ENCODE data around the gene SOBP.
"Not testable (repeated sequence)": the region's sequence is repeated elsewhere in the genome, so short reads cannot be mapped to it uniquely, and the experiment has no call there.

Gene SOBP

GRCh38 chr6:107550241-107550840 is 60.4 kb downstream of the SOBP start:
- TF ChIP-seq CTCF (IDR thresholded peaks at IDR 0.05; ENCODE audit: insufficient read depth, low read depth, low read length, missing control alignments): no peak
- no peak overlapping the region for H3K4me3 ChIP-seq (ENCODE audit: low read depth, low read length)
- DNase-seq (ENCODE audit: low read depth): peak; percentile 37

GRCh38 chr6:107550906-107551305 is 61.0 kb downstream of the SOBP start:
- no peak for TF ChIP-seq CTCF (IDR thresholded peaks at IDR 0.05; ENCODE audit: insufficient read depth, low read depth, low read length, missing control alignments)

GRCh38 chr6:107553121-107553520 is 63.2 kb downstream of the SOBP start:
- DNase-seq (ENCODE audit: low read depth); H3K4me3 ChIP-seq (ENCODE audit: low read depth, low read length): not testable (repeated sequence)

More at GRCh38 chr6:107550906-107551305, 61.0 kb downstream of the SOBP start:
- DNase-seq (ENCODE audit: low read depth): peak; percentile 23
- H3K4me3 ChIP-seq (ENCODE audit: low read depth, low read length): no peak overlapping the region

GRCh38 chr6:107554326-107554725 is 64.4 kb downstream of the SOBP start:
- no peak overlapping the region for H3K4me3 ChIP-seq (ENCODE audit: low read depth, low read length)
- no peak for DNase-seq (ENCODE audit: low read depth)
- no peak for TF ChIP-seq CTCF (IDR thresholded peaks at IDR 0.05; ENCODE audit: insufficient read depth, low read depth, low read length, missing control alignments)

- no peak for DNase-seq (ENCODE audit: low read depth)
- no peak for TF ChIP-seq CTCF (IDR thresholded peaks at IDR 0.05; ENCODE audit: insufficient read depth, low read depth, low read length, missing control alignments)
- H3K4me3 ChIP-seq (ENCODE audit: low read depth, low read length): no peak overlapping the region
These were observed 65.0 kb downstream of the SOBP start for GRCh38 chr6:107554918-107555317.

- TF ChIP-seq CTCF (IDR thresholded peaks at IDR 0.05; ENCODE audit: insufficient read depth, low read depth, low read length, missing control alignments): no peak
- no peak for DNase-seq (ENCODE audit: low read depth)
- no peak overlapping the region for H3K4me3 ChIP-seq (ENCODE audit: low read depth, low read length)
These were observed 65.5 kb downstream of the SOBP start for GRCh38 chr6:107555449-107555848.

GRCh38 chr6:107556082-107556481 is 66.2 kb downstream of the SOBP start:
- H3K4me3 ChIP-seq (ENCODE audit: low read depth, low read length): no peak overlapping the region
- TF ChIP-seq CTCF (IDR thresholded peaks at IDR 0.05; ENCODE audit: insufficient read depth, low read depth, low read length, missing control alignments): no peak
- no peak for DNase-seq (ENCODE audit: low read depth)
